ENCODE measurements around the gene PRCD.
A peak's percentile ranks its signal among the peaks of the same experiment; 100 is the strongest.

DNA sequence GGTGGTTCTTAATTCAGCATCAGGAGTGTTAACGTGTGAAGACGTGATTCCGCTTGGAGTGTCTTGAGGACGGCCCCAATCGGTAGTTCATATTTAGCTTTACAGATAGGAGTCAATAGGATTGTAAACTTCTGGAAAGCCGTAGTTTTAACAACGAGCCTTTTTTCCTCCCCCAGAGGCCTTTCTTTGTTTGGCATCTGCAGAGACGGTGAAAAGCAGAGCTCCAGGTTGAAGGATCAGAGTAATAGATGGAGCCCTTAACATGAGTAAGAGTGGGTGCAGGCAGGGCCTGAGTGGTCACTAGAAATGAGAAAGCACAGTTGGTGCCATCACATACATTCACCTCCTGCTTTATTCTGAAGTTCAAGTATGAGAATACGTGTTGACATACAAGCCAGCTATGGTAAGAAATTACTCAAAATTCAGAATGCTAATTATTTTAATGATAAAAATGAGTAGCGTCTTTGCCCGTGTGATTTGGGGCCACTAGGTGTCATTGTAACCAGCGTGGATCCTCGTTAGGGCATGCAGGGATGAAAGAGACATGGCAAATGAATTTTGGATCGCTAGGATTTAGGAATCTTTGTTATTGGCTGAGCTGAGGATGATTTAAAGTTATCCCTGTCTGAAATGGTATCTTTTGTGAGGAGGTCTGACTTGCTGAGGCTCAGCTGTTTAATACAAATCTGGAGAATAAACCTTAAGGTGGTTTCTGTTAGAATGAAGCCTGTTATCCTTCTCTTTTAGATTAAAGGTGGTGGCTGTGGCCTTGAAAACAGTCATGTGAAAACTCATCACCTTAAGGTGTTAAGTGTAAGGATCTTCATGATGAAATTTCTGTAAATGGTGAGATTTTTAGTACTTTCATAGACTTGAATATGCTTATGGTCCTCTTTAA, 18.6 kb downstream of the PRCD start:
- no peak for TF ChIP-seq POLR2AphosphoS5 (IDR thresholded peaks at IDR 0.05)
- TF ChIP-seq, protein P1, sequence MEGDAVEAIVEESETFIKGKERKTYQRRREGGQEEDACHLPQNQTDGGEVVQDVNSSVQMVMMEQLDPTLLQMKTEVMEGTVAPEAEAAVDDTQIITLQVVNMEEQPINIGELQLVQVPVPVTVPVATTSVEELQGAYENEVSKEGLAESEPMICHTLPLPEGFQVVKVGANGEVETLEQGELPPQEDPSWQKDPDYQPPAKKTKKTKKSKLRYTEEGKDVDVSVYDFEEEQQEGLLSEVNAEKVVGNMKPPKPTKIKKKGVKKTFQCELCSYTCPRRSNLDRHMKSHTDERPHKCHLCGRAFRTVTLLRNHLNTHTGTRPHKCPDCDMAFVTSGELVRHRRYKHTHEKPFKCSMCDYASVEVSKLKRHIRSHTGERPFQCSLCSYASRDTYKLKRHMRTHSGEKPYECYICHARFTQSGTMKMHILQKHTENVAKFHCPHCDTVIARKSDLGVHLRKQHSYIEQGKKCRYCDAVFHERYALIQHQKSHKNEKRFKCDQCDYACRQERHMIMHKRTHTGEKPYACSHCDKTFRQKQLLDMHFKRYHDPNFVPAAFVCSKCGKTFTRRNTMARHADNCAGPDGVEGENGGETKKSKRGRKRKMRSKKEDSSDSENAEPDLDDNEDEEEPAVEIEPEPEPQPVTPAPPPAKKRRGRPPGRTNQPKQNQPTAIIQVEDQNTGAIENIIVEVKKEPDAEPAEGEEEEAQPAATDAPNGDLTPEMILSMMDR (IDR thresholded peaks at IDR 0.05): peak; percentile 45 to 50 (median 45)

All from esophagus muscularis mucosa (tissue), 3 donors.